ENCODE data around the gene RTN4RL2. TPM values are rescaled to one million over a fixed set of nuclear protein-coding genes. Genes with fewer than 3 reads are reported as not detected.

RTN4RL2 gene
- total RNA-seq, 1 experiment from 2014 or later = 0.90 TPM

- BruUV-seq (replicated peaks) = no TSS peak
- no peaks in the 10 kb centered on the region for H3K27me3 ChIP-seq (ENCODE audit: control insufficient read depth, insufficient read depth, low read length)
- in situ Hi-C loops (cut with HindIII; ENCODE audit: low pct_unique_long_range_greater_than_20kb, low sequenced_read_pairs) = no loop called here
- no peak overlapping the region for H3K27ac ChIP-seq (ENCODE audit: low read length)
- H3K9me3 ChIP-seq (ENCODE audit: control insufficient read depth, insufficient read depth, low read depth, low read length) = no peaks in the 10 kb centered on the region
- ATAC-seq (no peak), DNase-seq (ENCODE audit: low read depth, low spot score) (no peak)
- H3K4me1 ChIP-seq (ENCODE audit: control insufficient read depth, insufficient read depth, low read length) = peaks cover 6% of the 10 kb centered on the region; the same call in 1 of the 2 replicates
- POLR2A ChIA-PET = no interaction called here
- intact Hi-C loops (cut with micrococcal nuclease; ENCODE audit: unreplicated experiment) = no loop called here
- CTCF ChIA-PET = no interaction called here
- no peak overlapping the region for H3K4me3 ChIP-seq (ENCODE audit: low read depth in 2 of 2, low read length in 2 of 2)
- H3K36me3 ChIP-seq (ENCODE audit: control insufficient read depth, insufficient read depth, low read length) = no peaks in the 10 kb centered on the region
- TF ChIP-seq SIN3A (IDR thresholded peaks at IDR 0.05; ENCODE audit: borderline replicate concordance, insufficient read depth, low read depth, low read length) (no peak), TCF7L2 (IDR thresholded peaks at IDR 0.05; ENCODE audit: low read depth, low read length) (no peak), REST (IDR thresholded peaks at IDR 0.05; ENCODE audit: insufficient read depth in 1 of 2, low read depth in 2 of 2, low read length in 1 of 2) (no peak), CTCF (IDR thresholded peaks at IDR 0.05) (no peak), POLR2AphosphoS5 (IDR thresholded peaks at IDR 0.05; ENCODE audit: low read depth, low read length) (no peak)
Measured at GRCh38 chr11:57497303-57498247, 37.2 kb downstream of the RTN4RL2 start.

GRCh38 chr11:57498540-57498939 is 38.2 kb downstream of the RTN4RL2 start:
- no peak overlapping the region for H3K4me3 ChIP-seq (ENCODE audit: low read depth in 2 of 2, low read length in 2 of 2)
- H3K36me3 ChIP-seq (ENCODE audit: control insufficient read depth, insufficient read depth, low read length) = no peaks in the 10 kb centered on the region
- TF ChIP-seq POLR2AphosphoS5 (IDR thresholded peaks at IDR 0.05; ENCODE audit: low read depth, low read length) (no peak), TCF7L2 (IDR thresholded peaks at IDR 0.05; ENCODE audit: low read depth, low read length) (no peak)
- H3K27me3 ChIP-seq (ENCODE audit: control insufficient read depth, insufficient read depth, low read length) = no peaks in the 10 kb centered on the region
- no peak for ATAC-seq
- intact Hi-C loops (cut with micrococcal nuclease; ENCODE audit: unreplicated experiment) = no loop called here
- peaks cover 6% of the 10 kb centered on the region; the same call in 1 of the 2 replicates for H3K4me1 ChIP-seq (ENCODE audit: control insufficient read depth, insufficient read depth, low read length)
- CTCF ChIA-PET = no interaction called here
- POLR2A ChIA-PET = interaction anchor here (0.7 kb wide), 1 partner anchor 17 kb away, joined by 4 read pairs; the partner anchor contains the start of gene SLC43A1
- in situ Hi-C loops (cut with HindIII; ENCODE audit: low pct_unique_long_range_greater_than_20kb, low sequenced_read_pairs) = no loop called here
- no peak overlapping the region for H3K27ac ChIP-seq (ENCODE audit: low read length)
- no TSS peak for BruUV-seq (replicated peaks)
- H3K9me3 ChIP-seq (ENCODE audit: control insufficient read depth, insufficient read depth, low read depth, low read length) = no peaks in the 10 kb centered on the region
- DNase-seq (ENCODE audit: low read depth, low spot score) = no peak
